ENCODE results near the gene TSPAN17.

The TSPAN17 gene

GRCh38 chr5:176675676-176676360, 28.5 kb downstream of the TSPAN17 start:
- DNase-seq (ENCODE audit: low read depth, low spot score): no peak
- H3K27ac ChIP-seq: no peak overlapping the region

- DNase-seq (ENCODE audit: low read depth, low spot score): no peak
Observed at GRCh38 chr5:176676361-176676824, 29.1 kb downstream of the TSPAN17 start.

GRCh38 chr5:176677209-176677939, 30.1 kb downstream of the TSPAN17 start:
- H3K27ac ChIP-seq: no peak overlapping the region
- DNase-seq (ENCODE audit: low read depth, low spot score): no peak

More at GRCh38 chr5:176676361-176676824, 29.1 kb downstream of the TSPAN17 start:
- H3K27ac ChIP-seq: no peak overlapping the region

- no peak for DNase-seq (ENCODE audit: low read depth, low spot score)
- H3K27ac ChIP-seq: no peak overlapping the region
Observed at GRCh38 chr5:176678584-176678983, 31.3 kb downstream of the TSPAN17 start.

- no peak overlapping the region for H3K27ac ChIP-seq
- no peak for DNase-seq (ENCODE audit: low read depth, low spot score)
Observed at GRCh38 chr5:176679365-176680225, 32.3 kb downstream of the TSPAN17 start.

- no peak overlapping the region for H3K27ac ChIP-seq
- DNase-seq (ENCODE audit: low read depth, low spot score): no peak
Observed at GRCh38 chr5:176680226-176680563, 32.9 kb downstream of the TSPAN17 start.

- DNase-seq (ENCODE audit: low read depth, low spot score): no peak
- H3K27ac ChIP-seq: no peak overlapping the region
Observed at GRCh38 chr5:176682016-176682531, 34.8 kb downstream of the TSPAN17 start.

GRCh38 chr5:176685010-176685409, 37.7 kb downstream of the TSPAN17 start:
- DNase-seq (ENCODE audit: low read depth, low spot score): no peak
- no peak overlapping the region for H3K27ac ChIP-seq

- DNase-seq (ENCODE audit: low read depth, low spot score): no peak
- no peak overlapping the region for H3K27ac ChIP-seq
Observed at GRCh38 chr5:176687247-176687646, 40.0 kb downstream of the TSPAN17 start.

- DNase-seq (ENCODE audit: low read depth, low spot score): no peak
- no peak overlapping the region for H3K27ac ChIP-seq
Observed at GRCh38 chr5:176687881-176688280, 40.6 kb downstream of the TSPAN17 start.

GRCh38 chr5:176690911-176691310, 43.6 kb downstream of the TSPAN17 start:
- DNase-seq (ENCODE audit: low read depth, low spot score): no peak

GRCh38 chr5:176691524-176691923, 44.2 kb downstream of the TSPAN17 start:
- DNase-seq (ENCODE audit: low read depth, low spot score): no peak
- H3K27ac ChIP-seq: no peak overlapping the region

More at GRCh38 chr5:176690911-176691310, 43.6 kb downstream of the TSPAN17 start:
- no peak overlapping the region for H3K27ac ChIP-seq

- no peak overlapping the region for H3K27ac ChIP-seq
- no peak for DNase-seq (ENCODE audit: low read depth, low spot score)
Observed at GRCh38 chr5:176692326-176692725, 45.0 kb downstream of the TSPAN17 start.

- no peak for DNase-seq (ENCODE audit: low read depth, low spot score)
- no peak overlapping the region for H3K27ac ChIP-seq
Observed at GRCh38 chr5:176692839-176693476, 45.7 kb downstream of the TSPAN17 start.

GRCh38 chr5:176693477-176693851, 46.2 kb downstream of the TSPAN17 start:
- H3K27ac ChIP-seq: no peak overlapping the region
- DNase-seq (ENCODE audit: low read depth, low spot score): no peak

- no peak for DNase-seq (ENCODE audit: low read depth, low spot score)
- no peak overlapping the region for H3K27ac ChIP-seq
Observed at GRCh38 chr5:176694146-176694545, 46.9 kb downstream of the TSPAN17 start.

GRCh38 chr5:176694631-176695030, 47.3 kb downstream of the TSPAN17 start:
- no peak for DNase-seq (ENCODE audit: low read depth, low spot score)
- no peak overlapping the region for H3K27ac ChIP-seq

GRCh38 chr5:176695073-176695472, 47.8 kb downstream of the TSPAN17 start:
- H3K27ac ChIP-seq: no peak overlapping the region
- no peak for DNase-seq (ENCODE audit: low read depth, low spot score)

GRCh38 chr5:176697267-176697933, 50.1 kb downstream of the TSPAN17 start:
- no peak overlapping the region for H3K27ac ChIP-seq
- no peak for DNase-seq (ENCODE audit: low read depth, low spot score)
